ENCODE results near the gene SLC25A13.

The SLC25A13 gene

DNA sequence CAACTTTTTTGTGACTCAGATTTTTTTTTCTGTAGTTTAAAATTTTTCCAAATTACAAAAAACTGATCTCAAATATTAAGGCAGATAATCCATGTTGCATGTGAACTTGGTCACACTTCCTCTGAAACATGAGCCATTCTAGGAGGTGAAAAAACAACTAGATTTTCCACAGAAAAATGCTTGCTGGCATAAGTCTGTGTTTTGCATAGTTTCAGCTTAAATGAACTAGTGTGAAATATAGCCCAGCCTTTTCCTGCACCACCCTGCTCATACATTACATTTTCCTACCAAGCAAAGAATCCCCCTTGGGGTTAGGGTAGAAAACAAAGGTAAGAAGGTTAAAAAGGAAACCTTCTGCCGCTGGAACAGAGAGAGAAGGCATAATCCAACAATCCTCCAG, 48.2 kb downstream of the SLC25A13 start:
- H3K27ac ChIP-seq (replicated peaks), result no peak overlapping the region
- TF ChIP-seq POLR2AphosphoS5 (IDR thresholded peaks at IDR 0.05; ENCODE audit: low read depth) (no peak), SPI1 (IDR thresholded peaks at IDR 0.05; ENCODE audit: borderline replicate concordance, low read depth) (no peak), GABPA (IDR thresholded peaks at IDR 0.05; ENCODE audit: low read depth) (no peak), CTCF (IDR thresholded peaks at IDR 0.05; ENCODE audit: insufficient read depth, low read length) (no peak)
- TF ChIP-seq, protein P1, sequence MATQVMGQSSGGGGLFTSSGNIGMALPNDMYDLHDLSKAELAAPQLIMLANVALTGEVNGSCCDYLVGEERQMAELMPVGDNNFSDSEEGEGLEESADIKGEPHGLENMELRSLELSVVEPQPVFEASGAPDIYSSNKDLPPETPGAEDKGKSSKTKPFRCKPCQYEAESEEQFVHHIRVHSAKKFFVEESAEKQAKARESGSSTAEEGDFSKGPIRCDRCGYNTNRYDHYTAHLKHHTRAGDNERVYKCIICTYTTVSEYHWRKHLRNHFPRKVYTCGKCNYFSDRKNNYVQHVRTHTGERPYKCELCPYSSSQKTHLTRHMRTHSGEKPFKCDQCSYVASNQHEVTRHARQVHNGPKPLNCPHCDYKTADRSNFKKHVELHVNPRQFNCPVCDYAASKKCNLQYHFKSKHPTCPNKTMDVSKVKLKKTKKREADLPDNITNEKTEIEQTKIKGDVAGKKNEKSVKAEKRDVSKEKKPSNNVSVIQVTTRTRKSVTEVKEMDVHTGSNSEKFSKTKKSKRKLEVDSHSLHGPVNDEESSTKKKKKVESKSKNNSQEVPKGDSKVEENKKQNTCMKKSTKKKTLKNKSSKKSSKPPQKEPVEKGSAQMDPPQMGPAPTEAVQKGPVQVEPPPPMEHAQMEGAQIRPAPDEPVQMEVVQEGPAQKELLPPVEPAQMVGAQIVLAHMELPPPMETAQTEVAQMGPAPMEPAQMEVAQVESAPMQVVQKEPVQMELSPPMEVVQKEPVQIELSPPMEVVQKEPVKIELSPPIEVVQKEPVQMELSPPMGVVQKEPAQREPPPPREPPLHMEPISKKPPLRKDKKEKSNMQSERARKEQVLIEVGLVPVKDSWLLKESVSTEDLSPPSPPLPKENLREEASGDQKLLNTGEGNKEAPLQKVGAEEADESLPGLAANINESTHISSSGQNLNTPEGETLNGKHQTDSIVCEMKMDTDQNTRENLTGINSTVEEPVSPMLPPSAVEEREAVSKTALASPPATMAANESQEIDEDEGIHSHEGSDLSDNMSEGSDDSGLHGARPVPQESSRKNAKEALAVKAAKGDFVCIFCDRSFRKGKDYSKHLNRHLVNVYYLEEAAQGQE (IDR thresholded peaks at IDR 0.05; ENCODE audit: insufficient replicate concordance, low read depth), result no peak
- no peak overlapping the region for H3K4me3 ChIP-seq (replicated peaks; ENCODE audit: insufficient read depth, low read length)
- H3K27me3 ChIP-seq (ENCODE audit: insufficient read depth, poor library complexity, severe bottlenecking), result no peaks in the 10 kb centered on the region
- DNase-seq (ENCODE audit: low read depth in 1 of 2, low spot score in 1 of 2), result no peak

GRCh38 chr7:96269246-96269994, 52.5 kb downstream of the SLC25A13 start:
- no peak for TF ChIP-seq POLR2AphosphoS5 (IDR thresholded peaks at IDR 0.05; ENCODE audit: low read depth)
- no peak for TF ChIP-seq CTCF (IDR thresholded peaks at IDR 0.05; ENCODE audit: insufficient read depth, low read length)
- TF ChIP-seq SPI1 (IDR thresholded peaks at IDR 0.05; ENCODE audit: borderline replicate concordance, low read depth), result no peak
- no peak for TF ChIP-seq GABPA (IDR thresholded peaks at IDR 0.05; ENCODE audit: low read depth)

GRCh38 chr7:96266580-96266979, 55.3 kb downstream of the SLC25A13 start:
- Histone ChIP-seq H3K4me3 (replicated peaks; ENCODE audit: insufficient read depth, low read length) (no peak overlapping the region), H3K27me3 (ENCODE audit: insufficient read depth, poor library complexity, severe bottlenecking) (no peaks in the 10 kb centered on the region), H3K27ac (replicated peaks) (no peak overlapping the region)
- TF ChIP-seq SPI1 (IDR thresholded peaks at IDR 0.05; ENCODE audit: borderline replicate concordance, low read depth) (no peak), GABPA (IDR thresholded peaks at IDR 0.05; ENCODE audit: low read depth) (no peak), POLR2AphosphoS5 (IDR thresholded peaks at IDR 0.05; ENCODE audit: low read depth) (no peak), CTCF (IDR thresholded peaks at IDR 0.05; ENCODE audit: insufficient read depth, low read length) (no peak)
- TF ChIP-seq, protein P1 (IDR thresholded peaks at IDR 0.05; ENCODE audit: insufficient replicate concordance, low read depth), result no peak
- DNase-seq (ENCODE audit: low read depth in 1 of 2, low spot score in 1 of 2), result no peak

More at GRCh38 chr7:96269246-96269994, 52.5 kb downstream of the SLC25A13 start:
- Histone ChIP-seq H3K4me3 (replicated peaks; ENCODE audit: insufficient read depth, low read length) (no peak overlapping the region), H3K27ac (replicated peaks) (no peak overlapping the region), H3K27me3 (ENCODE audit: insufficient read depth, poor library complexity, severe bottlenecking) (no peaks in the 10 kb centered on the region)
- DNase-seq (ENCODE audit: low read depth in 1 of 2, low spot score in 1 of 2), result no peak

Data from HL-60 (cell line).